Smooth muscle cell (in vitro differentiated cells): ENCODE results near the gene SLC39A9. TPM values are rescaled to one million over a fixed set of nuclear protein-coding genes. Genes with fewer than 3 reads are reported as not detected.

Source experiments
- DNase-seq: peaks from one replicate; lab custom pipeline; 2025; ENCODE audit not compliant: unreplicated experiment; lab: John Stamatoyannopoulos, UW
- H2AFZ ChIP-seq: fragments of 200-600 bp; sonication (generic); 2 replicates; pipeline ENCODE4 v1.6.0; 2016; ENCODE audit warnings: antibody characterized with exemption, low read depth, mild to moderate bottlenecking
- H3F3A ChIP-seq: fragments of 200-600 bp; sonication (generic); 2 replicates; pipeline ENCODE4 v1.6.0; 2017; ENCODE audit warnings: antibody characterized with exemption, low read depth
- H3K27ac ChIP-seq: fragments of 200-600 bp; sonication (generic); 2 replicates; pipeline ENCODE4 v1.5.1; 2016; ENCODE audit warnings: low read depth, mild to moderate bottlenecking
- H3K27me3 ChIP-seq: fragments of 200-600 bp; sonication (generic); 2 replicates; pipeline ENCODE4 v1.6.1; 2016; ENCODE audit warnings: low read depth, mild to moderate bottlenecking
- H3K36me3 ChIP-seq: fragments of 200-600 bp; sonication (generic); 2 replicates; pipeline ENCODE4 v1.5.1; 2016; ENCODE audit warnings: low read depth
- H3K4me1 ChIP-seq: fragments of 200-600 bp; sonication (generic); 2 replicates; pipeline ENCODE4 v1.5.1; 2016; ENCODE audit warnings: low read depth
- H3K4me2 ChIP-seq: fragments of 200-600 bp; sonication (generic); 2 replicates; pipeline ENCODE4 v1.6.0; 2016; ENCODE audit warnings: mild to moderate bottlenecking
- H3K4me3 ChIP-seq: fragments of 200-600 bp; sonication (generic); 2 replicates; pipeline ENCODE4 v1.5.1; 2016; ENCODE audit warnings: mild to moderate bottlenecking
- H3K79me2 ChIP-seq: fragments of 200-600 bp; sonication (generic); 2 replicates; pipeline ENCODE4 v1.6.0; 2016; ENCODE audit warnings: low read depth, mild to moderate bottlenecking
- H3K9ac ChIP-seq: fragments of 200-600 bp; sonication (generic); 2 replicates; pipeline ENCODE4 v1.6.0; 2016; ENCODE audit warnings: low read depth
- H3K9me3 ChIP-seq: fragments of 200-600 bp; sonication (generic); replicated peaks from 2 replicates; pipeline ENCODE4 v1.5.1; 2016; ENCODE audit warnings: low read depth
- H4K20me1 ChIP-seq: fragments of 200-600 bp; sonication (generic); 2 replicates; pipeline ENCODE4 v1.6.0; 2016; ENCODE audit warnings: low read depth
- CTCF ChIP-seq: fragments of 200-600 bp; sonication (generic); IDR thresholded peaks from 2 replicates; pipeline ENCODE4 v1.5.1; 2017; ENCODE audit warnings: borderline replicate concordance, mild to moderate bottlenecking, antibody characterized with exemption; ENCODE audit not compliant: insufficient read depth, poor library complexity, severe bottlenecking
- WGBS: methylation state at CpG from one replicate; pipeline ENCODE4 v1.1.7; 2016; ENCODE audit warnings: low lambda C conversion rate; 5-methylcytosine and 5-hydroxymethylcytosine counted together
- polyA plus RNA-seq: library from polyadenylated mRNA; unstranded; fragments of >200 nt; fragmentation: Nextera tagmentation; extraction: Ambion mirVana; gene quantifications from 2 replicates; pipeline ENCODE4 v1.2.1, GENCODE V29; 2016
- total RNA-seq: library from RNA; depleted of rRNA; stranded (reverse); fragments of >200 nt; gene quantifications from 2 replicates; pipeline ENCODE4 v1.2.3, GENCODE V29; 2014

The SLC39A9 gene
- total and polyA plus RNA-seq, 2 experiments from 2014 or later = 42.8 to 106 TPM

GRCh38 chr14:69485701-69486100 is 87.2 kb downstream of the SLC39A9 start:
- Histone ChIP-seq H4K20me1 (no peaks in the 10 kb centered on the region), H3F3A (no peaks in the 10 kb centered on the region), H3K27ac (no peak overlapping the region), H3K4me2 (no peak overlapping the region), H3K27me3 (peaks cover 88% of the 10 kb centered on the region), H3K9ac (no peak overlapping the region), H3K79me2 (no peaks in the 10 kb centered on the region), H3K36me3 (no peaks in the 10 kb centered on the region), H3K4me3 (no peak overlapping the region), H3K4me1 (peaks cover 5% of the 10 kb centered on the region), H2AFZ (no peak overlapping the region), H3K9me3 (no peaks in the 10 kb centered on the region)
- no peak for DNase-seq
- WGBS = 89% methylated on average over 6 of the region's 6 CpGs
- TF ChIP-seq CTCF = no peak

DNA sequence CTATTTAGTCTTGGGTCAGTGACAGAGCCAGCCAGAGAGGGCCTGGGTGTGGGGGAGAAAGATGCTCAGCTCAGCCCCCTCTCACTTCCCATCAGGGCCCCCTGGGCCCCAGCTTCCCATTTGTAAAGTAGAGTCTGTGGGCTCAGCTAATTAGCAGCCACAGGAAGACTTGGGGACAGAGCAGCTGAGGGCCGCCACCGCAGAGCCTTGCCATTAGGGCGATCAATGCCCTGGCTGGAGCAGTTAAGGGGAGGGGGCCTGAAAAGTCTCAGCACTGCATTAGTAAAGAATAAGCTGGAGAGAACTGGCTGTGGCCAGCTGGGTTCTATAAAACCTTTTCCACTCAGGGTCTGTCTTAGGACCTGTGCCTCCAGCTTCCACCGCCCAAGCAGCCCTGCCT is 88.7 kb downstream of the SLC39A9 start:
- Histone ChIP-seq H3K9ac (no peak overlapping the region), H3K4me3 (no peak overlapping the region), H3K79me2 (no peaks in the 10 kb centered on the region), H3K4me1 (peaks cover 5% of the 10 kb centered on the region), H3F3A (no peaks in the 10 kb centered on the region), H3K9me3 (no peaks in the 10 kb centered on the region), H3K36me3 (no peaks in the 10 kb centered on the region), H2AFZ (no peak overlapping the region), H3K27me3 (peaks cover 73% of the 10 kb centered on the region), H4K20me1 (no peaks in the 10 kb centered on the region), H3K4me2 (no peak overlapping the region), H3K27ac (no peak overlapping the region)
- DNase-seq = no peak
- no peak for TF ChIP-seq CTCF
- 95% methylated on average over 4 of the region's 4 CpGs for WGBS

- Histone ChIP-seq H3K27me3 (peaks cover 68% of the 10 kb centered on the region), H3K4me2 (no peak overlapping the region), H3F3A (no peaks in the 10 kb centered on the region), H3K4me3 (no peak overlapping the region), H3K4me1 (peaks cover 5% of the 10 kb centered on the region), H3K9me3 (no peaks in the 10 kb centered on the region), H3K36me3 (no peaks in the 10 kb centered on the region), H3K9ac (no peak overlapping the region), H2AFZ (no peak overlapping the region), H3K27ac (no peak overlapping the region), H3K79me2 (no peaks in the 10 kb centered on the region), H4K20me1 (no peaks in the 10 kb centered on the region)
- WGBS = 86% methylated on average over 4 of the region's 4 CpGs
- TF ChIP-seq CTCF = no peak
- no peak for DNase-seq
Measured at GRCh38 chr14:69487771-69488170, 89.3 kb downstream of the SLC39A9 start.

- Histone ChIP-seq H3K79me2 (no peaks in the 10 kb centered on the region), H3K27me3 (peaks cover 57% of the 10 kb centered on the region), H3K4me2 (no peak overlapping the region), H3K27ac (no peak overlapping the region), H4K20me1 (no peaks in the 10 kb centered on the region), H3K36me3 (no peaks in the 10 kb centered on the region), H3K4me3 (no peak overlapping the region), H3K9me3 (no peaks in the 10 kb centered on the region), H2AFZ (no peak overlapping the region), H3K4me1 (no peaks in the 10 kb centered on the region), H3K9ac (no peak overlapping the region), H3F3A (no peaks in the 10 kb centered on the region)
- no peak for DNase-seq
- no peak for TF ChIP-seq CTCF
Measured at GRCh38 chr14:69489495-69489894, 91.0 kb downstream of the SLC39A9 start.
